GM12878 (cell line): ENCODE results near the gene DFFB. TPM values are rescaled to one million over a fixed set of nuclear protein-coding genes. Genes with fewer than 3 reads are reported as not detected.
A peak's percentile ranks its signal among the peaks of the same experiment; 100 is the strongest.

Experiments
- BHLHE40 ChIP-seq, 2 experiments: fragments of 450-650 bp in 1 of 2; IDR thresholded peaks; 2 replicates each; pipeline ENCODE4 v1.6.1; 2011 to 2017; ENCODE audit warnings: low read depth in 2 of 2, borderline replicate concordance in 1 of 2, improper control_type of control experiment in 1 of 2, low read length in 1 of 2, mild to moderate bottlenecking in 1 of 2
- GATAD2B ChIP-seq: fragments of 450-650 bp; conservative IDR thresholded peaks from 2 replicates; pipeline ENCODE4 v1.6.1; 2017; ENCODE audit warnings: low read depth, mild to moderate bottlenecking, moderate library complexity
- MYB ChIP-seq: fragments of 150-350 bp; IDR thresholded peaks from 2 replicates; pipeline ENCODE4 v1.6.1; 2014; ENCODE audit warnings: mild to moderate bottlenecking, low read depth, low read length, borderline replicate concordance
- NR2F1 ChIP-seq: fragments of 450-650 bp; conservative IDR thresholded peaks from 2 replicates; pipeline ENCODE4 v1.6.1; 2017; ENCODE audit warnings: mild to moderate bottlenecking
- PAX8 ChIP-seq: fragments of 450-650 bp; IDR thresholded peaks from 2 replicates; pipeline ENCODE4 v1.6.1; 2017; ENCODE audit warnings: mild to moderate bottlenecking, moderate library complexity
- PML ChIP-seq: IDR thresholded peaks from 2 replicates; pipeline ENCODE4 v1.6.1; 2012; ENCODE audit warnings: low read length, inconsistent platforms
- POLR2A ChIP-seq: IDR thresholded peaks from 2 replicates; pipeline ENCODE4 v1.6.1; 2011; ENCODE audit warnings: low read depth, mild to moderate bottlenecking, low read length
- RB1 ChIP-seq: fragments of 450-650 bp; formaldehyde crosslinking; IDR thresholded peaks from 2 replicates; pipeline ENCODE4 v1.6.1; 2017; ENCODE audit warnings: mild to moderate bottlenecking, borderline replicate concordance
- SIX5 ChIP-seq: IDR thresholded peaks from 2 replicates; pipeline ENCODE4 v1.6.1; 2011; ENCODE audit warnings: mild to moderate bottlenecking, low read depth, low read length, moderate library complexity; ENCODE audit not compliant: severe bottlenecking
- SMARCA5 ChIP-seq: fragments of 450-650 bp; IDR thresholded peaks from 2 replicates; pipeline ENCODE4 v1.6.1; 2017; ENCODE audit warnings: mild to moderate bottlenecking
- SMC3 ChIP-seq: IDR thresholded peaks from 2 replicates; pipeline ENCODE4 v1.6.1; 2011; ENCODE audit warnings: low read length, improper control_type of control experiment, borderline replicate concordance
- TARDBP ChIP-seq: IDR thresholded peaks from 2 replicates; pipeline ENCODE4 v1.6.1; 2016; ENCODE audit warnings: borderline replicate concordance
- polyA plus RNA-seq, 11 experiments: library from polyadenylated mRNA; depleted of rRNA in 4 of 11; unstranded in 6 of 11; stranded (reverse) in 5 of 11; fragments of >200 nt; fragmentation: Nextera tagmentation in 4 of 11; fragmentation: Illumina TruSeq in 1 of 11; extraction: Ambion mirVana in 4 of 11; extraction: Trizol in 1 of 11; gene quantifications; 1 replicate in 1 of 11; 2 replicates in 10 of 11; pipeline versions ENCODE4 v1.2.1 to v1.2.3, GENCODE V29; 2011 to 2016; ENCODE audit warnings: inconsistent platforms in 2 of 11, missing spikeins in 2 of 11, low read depth in 1 of 11
- total RNA-seq, 4 experiments: library from RNA; depleted of rRNA in 3 of 4; stranded (reverse); fragments of >200 nt in 3 of 4; fragmentation: Illumina TruSeq in 1 of 4; extraction: Trizol in 1 of 4; gene quantifications; 2 replicates each; pipeline versions ENCODE4 v1.2.1 to v1.2.3, GENCODE V29; 2013 to 2021
- TF ChIP-seq, protein P1 (sequence below): IDR thresholded peaks from 2 replicates; pipeline ENCODE4 v1.6.1; 2011; ENCODE audit warnings: mild to moderate bottlenecking, low read depth, low read length, moderate library complexity; ENCODE audit not compliant: insufficient replicate concordance
- TF ChIP-seq, protein P2 (sequence below): IDR thresholded peaks from 2 replicates; pipeline ENCODE4 v1.6.1; 2012; ENCODE audit warnings: low read depth, low read length, improper control_type of control experiment
- TF ChIP-seq, protein P3 (sequence below): fragments of 450-650 bp; IDR thresholded peaks from 2 replicates; pipeline ENCODE4 v1.6.1; 2016; ENCODE audit warnings: mild to moderate bottlenecking

Gene DFFB
- total and polyA plus RNA-seq, 10 of the 15 experiments (the other 5 are each of a cell fraction or from before 2014, with no cell fraction given) = 2.7 to 10.7 (median 6.5) TPM

GRCh38 chr1:3900969-3901529 is 43.8 kb downstream of the DFFB start (continued):
- TF ChIP-seq, protein P1, sequence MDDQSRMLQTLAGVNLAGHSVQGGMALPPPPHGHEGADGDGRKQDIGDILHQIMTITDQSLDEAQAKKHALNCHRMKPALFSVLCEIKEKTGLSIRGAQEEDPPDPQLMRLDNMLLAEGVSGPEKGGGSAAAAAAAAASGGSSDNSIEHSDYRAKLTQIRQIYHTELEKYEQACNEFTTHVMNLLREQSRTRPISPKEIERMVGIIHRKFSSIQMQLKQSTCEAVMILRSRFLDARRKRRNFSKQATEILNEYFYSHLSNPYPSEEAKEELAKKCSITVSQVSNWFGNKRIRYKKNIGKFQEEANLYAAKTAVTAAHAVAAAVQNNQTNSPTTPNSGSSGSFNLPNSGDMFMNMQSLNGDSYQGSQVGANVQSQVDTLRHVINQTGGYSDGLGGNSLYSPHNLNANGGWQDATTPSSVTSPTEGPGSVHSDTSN = peak; percentile 79
- TF ChIP-seq PML = no peak
- TF ChIP-seq, protein P2, sequence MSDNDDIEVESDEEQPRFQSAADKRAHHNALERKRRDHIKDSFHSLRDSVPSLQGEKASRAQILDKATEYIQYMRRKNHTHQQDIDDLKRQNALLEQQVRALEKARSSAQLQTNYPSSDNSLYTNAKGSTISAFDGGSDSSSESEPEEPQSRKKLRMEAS = peak; percentile 56; the same call in 1 of the 2 replicates
- no peak for TF ChIP-seq TARDBP
- peak; percentile 74 for TF ChIP-seq SMARCA5
- peak in 1 of 2 experiments; percentile 59; a peak in 1 of 4 replicates for TF ChIP-seq BHLHE40 (IDR thresholded peaks at IDR 0.05; ENCODE audit: borderline replicate concordance in 1 of 2, low read depth in 2 of 2, low read length in 1 of 2)
- TF ChIP-seq, protein P3, sequence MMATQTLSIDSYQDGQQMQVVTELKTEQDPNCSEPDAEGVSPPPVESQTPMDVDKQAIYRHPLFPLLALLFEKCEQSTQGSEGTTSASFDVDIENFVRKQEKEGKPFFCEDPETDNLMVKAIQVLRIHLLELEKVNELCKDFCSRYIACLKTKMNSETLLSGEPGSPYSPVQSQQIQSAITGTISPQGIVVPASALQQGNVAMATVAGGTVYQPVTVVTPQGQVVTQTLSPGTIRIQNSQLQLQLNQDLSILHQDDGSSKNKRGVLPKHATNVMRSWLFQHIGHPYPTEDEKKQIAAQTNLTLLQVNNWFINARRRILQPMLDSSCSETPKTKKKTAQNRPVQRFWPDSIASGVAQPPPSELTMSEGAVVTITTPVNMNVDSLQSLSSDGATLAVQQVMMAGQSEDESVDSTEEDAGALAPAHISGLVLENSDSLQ = peak; percentile 94
- TF ChIP-seq MYB = no peak
- no peak for TF ChIP-seq PAX8
- TF ChIP-seq GATAD2B = peak; percentile 68
- TF ChIP-seq RB1 = peak; percentile 70; the same call in 1 of the 2 replicates
- peak; percentile 14; the same call in 1 of the 2 replicates for TF ChIP-seq NR2F1
- TF ChIP-seq SMC3 = no peak
- peak; percentile 40 for TF ChIP-seq SIX5
- peak; percentile 64; the same call in 1 of the 2 replicates for TF ChIP-seq POLR2A
